Measurements from ENCODE around the gene CDK6.

DNA sequence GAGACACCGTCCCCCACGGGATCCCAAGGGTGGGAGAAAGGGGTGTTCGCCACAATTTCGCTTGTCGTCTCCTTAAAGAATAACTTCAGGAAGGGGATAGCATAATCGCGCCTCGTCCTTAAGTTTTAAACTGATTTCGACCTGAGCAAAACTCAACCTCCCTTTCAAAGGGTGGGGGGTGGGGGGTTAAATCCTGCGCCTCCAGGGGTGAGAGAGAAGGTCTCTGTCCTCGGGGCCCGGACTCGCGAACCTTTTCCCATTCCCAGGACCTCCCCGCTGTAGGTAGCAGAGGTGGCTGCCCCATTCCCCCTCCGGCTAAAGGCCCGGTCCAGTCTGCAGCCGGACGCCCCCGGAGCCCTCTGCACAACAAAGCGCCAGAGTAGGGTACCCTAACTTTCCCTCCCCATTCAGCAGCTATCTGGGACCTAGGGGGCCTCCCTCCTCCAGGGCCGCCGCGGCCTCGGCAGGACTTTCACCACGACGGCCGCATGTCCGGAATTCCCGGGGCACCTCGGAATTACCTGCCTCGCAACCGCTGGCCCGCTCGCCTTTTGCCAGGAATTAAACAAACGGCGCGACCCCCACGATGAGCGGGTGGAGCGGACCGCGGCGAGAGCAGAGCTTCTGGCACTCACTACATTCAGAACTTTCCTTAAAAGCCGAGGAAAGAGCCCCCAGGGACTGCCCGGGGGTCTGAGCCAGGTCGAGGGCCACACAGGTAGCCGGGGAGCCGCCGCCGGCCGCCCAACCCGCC, 1.7 kb downstream of the CDK6 start:
- TF ChIP-seq, protein P1, sequence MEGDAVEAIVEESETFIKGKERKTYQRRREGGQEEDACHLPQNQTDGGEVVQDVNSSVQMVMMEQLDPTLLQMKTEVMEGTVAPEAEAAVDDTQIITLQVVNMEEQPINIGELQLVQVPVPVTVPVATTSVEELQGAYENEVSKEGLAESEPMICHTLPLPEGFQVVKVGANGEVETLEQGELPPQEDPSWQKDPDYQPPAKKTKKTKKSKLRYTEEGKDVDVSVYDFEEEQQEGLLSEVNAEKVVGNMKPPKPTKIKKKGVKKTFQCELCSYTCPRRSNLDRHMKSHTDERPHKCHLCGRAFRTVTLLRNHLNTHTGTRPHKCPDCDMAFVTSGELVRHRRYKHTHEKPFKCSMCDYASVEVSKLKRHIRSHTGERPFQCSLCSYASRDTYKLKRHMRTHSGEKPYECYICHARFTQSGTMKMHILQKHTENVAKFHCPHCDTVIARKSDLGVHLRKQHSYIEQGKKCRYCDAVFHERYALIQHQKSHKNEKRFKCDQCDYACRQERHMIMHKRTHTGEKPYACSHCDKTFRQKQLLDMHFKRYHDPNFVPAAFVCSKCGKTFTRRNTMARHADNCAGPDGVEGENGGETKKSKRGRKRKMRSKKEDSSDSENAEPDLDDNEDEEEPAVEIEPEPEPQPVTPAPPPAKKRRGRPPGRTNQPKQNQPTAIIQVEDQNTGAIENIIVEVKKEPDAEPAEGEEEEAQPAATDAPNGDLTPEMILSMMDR (IDR thresholded peaks at IDR 0.05; ENCODE audit: low read depth, low read length): no peak
- no peak for TF ChIP-seq POLR2A (IDR thresholded peaks at IDR 0.05; ENCODE audit: extremely low read depth, insufficient read length)
- TF ChIP-seq MYC (IDR thresholded peaks at IDR 0.05; ENCODE audit: low read depth, low read length): no peak

Data from NB4 (cell line).